ENCODE measurements around the gene THSD4. TPM values are rescaled to one million over a fixed set of nuclear protein-coding genes. Genes with fewer than 3 reads are reported as not detected.

Gene THSD4
- total RNA-seq, 2 experiments from 2014 or later = not detected

DNA sequence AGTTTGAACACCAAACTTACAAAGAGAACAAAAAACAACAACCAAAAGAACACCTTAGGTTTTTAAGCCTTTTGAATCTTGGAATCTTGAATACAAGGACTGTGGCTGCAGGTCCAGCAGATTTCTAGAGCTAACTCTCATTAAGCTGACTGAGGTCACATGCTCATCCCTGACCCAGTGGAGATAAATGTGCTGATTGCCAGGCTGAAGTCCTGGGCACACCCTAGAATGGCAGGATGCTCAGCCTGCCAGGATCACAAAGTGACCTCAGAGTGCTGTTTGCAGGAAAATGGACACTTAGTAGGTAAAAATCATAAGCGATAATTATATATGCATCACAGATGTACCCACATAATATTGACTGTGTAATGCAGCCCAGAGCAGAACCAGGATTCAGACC lies 449.7 kb downstream of the THSD4 start:
- no peak overlapping the region for H3K27ac Mint-ChIP-seq
- no peaks in the 10 kb centered on the region for H3K36me3 Mint-ChIP-seq
- no peaks in the 10 kb centered on the region for H3K9me3 Mint-ChIP-seq
- peaks cover 14% of the 10 kb centered on the region for H3K27me3 Mint-ChIP-seq
- intact Hi-C loops (cut with micrococcal nuclease) = no loop called here
- POLR2A ChIA-PET = no interaction called here
- H3K4me3 Mint-ChIP-seq = no peak overlapping the region
- no peaks in the 10 kb centered on the region for H3K4me1 Mint-ChIP-seq (ENCODE audit: low read depth)
- CTCF ChIA-PET = no interaction called here
- no peak for DNase-seq

DNA sequence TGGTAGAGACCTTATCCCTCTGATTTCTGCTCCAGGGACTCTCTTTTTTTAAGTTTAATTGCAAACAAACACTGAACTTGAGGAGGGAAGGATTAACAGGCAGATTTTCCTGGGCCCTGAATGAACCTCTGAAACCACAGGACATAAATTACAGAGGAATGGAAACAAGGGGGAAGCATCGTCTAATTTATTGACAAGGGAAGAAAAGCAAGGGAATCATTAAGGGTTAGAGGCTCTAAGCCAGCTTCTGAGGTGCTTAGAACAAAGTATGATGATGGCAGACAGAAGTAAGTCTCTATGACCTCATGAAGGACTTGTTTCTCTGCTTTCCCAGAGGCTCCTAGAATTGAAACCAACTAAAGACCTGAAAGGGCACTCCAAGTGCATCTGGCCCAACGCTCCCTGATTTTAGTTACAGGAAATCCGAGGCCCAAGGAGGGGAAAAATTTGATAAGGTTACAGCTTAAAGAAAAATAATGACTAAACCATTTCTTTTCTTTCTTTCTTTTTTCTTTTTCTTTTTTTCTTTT lies 450.4 kb downstream of the THSD4 start:
- Mint-ChIP-seq H3K4me3 (no peak overlapping the region), H3K36me3 (no peaks in the 10 kb centered on the region), H3K27ac (no peak overlapping the region), H3K4me1 (ENCODE audit: low read depth) (no peaks in the 10 kb centered on the region), H3K9me3 (no peaks in the 10 kb centered on the region), H3K27me3 (peaks cover 14% of the 10 kb centered on the region)
- CTCF ChIA-PET = interaction anchor here (0.7 kb wide), 1 partner anchor 82 kb away, joined by 3 read pairs; no protein-coding TSS in a partner anchor
- POLR2A ChIA-PET = no interaction called here
- DNase-seq = no peak
- intact Hi-C loops (cut with micrococcal nuclease) = no loop called here

GRCh38 chr15:71566226-71566625 lies 451.0 kb downstream of the THSD4 start:
- Mint-ChIP-seq H3K4me1 (ENCODE audit: low read depth) (no peaks in the 10 kb centered on the region), H3K4me3 (no peak overlapping the region), H3K9me3 (no peaks in the 10 kb centered on the region), H3K27me3 (peaks cover 13% of the 10 kb centered on the region), H3K36me3 (no peaks in the 10 kb centered on the region), H3K27ac (no peak overlapping the region)
- DNase-seq = no peak
- ChIA-PET POLR2A (no interaction called here), CTCF (no interaction called here)
- intact Hi-C loops (cut with micrococcal nuclease) = no loop called here

DNA sequence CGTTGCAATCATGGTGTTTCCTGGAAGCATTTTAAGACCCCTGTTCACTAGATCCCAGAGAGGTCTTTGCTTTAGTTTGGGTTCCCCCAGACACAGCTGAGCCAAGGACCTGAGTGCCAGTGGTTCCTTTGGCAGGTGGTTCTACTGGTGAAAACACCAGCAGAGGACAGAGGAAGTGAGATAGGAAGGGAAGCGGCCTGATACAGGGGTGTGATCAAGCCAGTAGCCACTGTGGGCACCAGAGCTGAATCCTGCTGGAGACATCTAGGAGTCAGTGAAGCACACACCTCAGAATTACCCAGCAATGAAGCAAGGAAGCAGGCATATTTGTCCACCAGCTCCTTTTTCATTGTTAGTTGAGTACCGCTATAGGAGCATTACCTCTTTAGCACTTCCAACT lies 451.9 kb downstream of the THSD4 start:
- Mint-ChIP-seq H3K4me1 (ENCODE audit: low read depth) (no peaks in the 10 kb centered on the region), H3K36me3 (no peaks in the 10 kb centered on the region), H3K27me3 (peaks cover 9% of the 10 kb centered on the region), H3K4me3 (no peak overlapping the region), H3K9me3 (no peaks in the 10 kb centered on the region), H3K27ac (no peak overlapping the region)
- intact Hi-C loops (cut with micrococcal nuclease) = no loop called here
- DNase-seq = no peak
- POLR2A ChIA-PET = no interaction called here
- CTCF ChIA-PET = no interaction called here

DNA sequence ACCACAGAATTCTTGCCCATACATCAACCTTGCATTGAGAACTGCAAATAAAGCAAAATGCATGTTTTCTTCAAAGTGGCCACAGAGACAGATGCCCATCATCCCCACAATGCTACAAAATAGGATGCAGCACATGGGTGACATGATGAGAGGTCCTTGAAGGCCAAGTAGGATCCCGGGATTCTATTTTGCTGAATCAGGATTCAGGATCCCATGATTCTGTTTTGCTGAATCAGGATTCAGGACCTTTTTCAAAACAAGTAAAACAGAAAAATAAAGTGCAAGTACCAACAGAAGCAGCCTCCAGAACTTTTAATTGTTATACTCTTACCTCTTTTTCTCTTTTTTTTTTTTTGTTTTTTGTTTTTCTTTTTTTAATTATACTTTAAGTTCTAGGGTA lies 453.0 kb downstream of the THSD4 start:
- DNase-seq = no peak
- intact Hi-C loops (cut with micrococcal nuclease) = no loop called here
- H3K9me3 Mint-ChIP-seq = no peaks in the 10 kb centered on the region
- ChIA-PET CTCF (no interaction called here), POLR2A (no interaction called here)
- no peak overlapping the region for H3K27ac Mint-ChIP-seq
- H3K4me3 Mint-ChIP-seq = no peak overlapping the region
- no peaks in the 10 kb centered on the region for H3K36me3 Mint-ChIP-seq
- H3K4me1 Mint-ChIP-seq (ENCODE audit: low read depth) = no peaks in the 10 kb centered on the region
- H3K27me3 Mint-ChIP-seq = peaks cover 14% of the 10 kb centered on the region

DNA sequence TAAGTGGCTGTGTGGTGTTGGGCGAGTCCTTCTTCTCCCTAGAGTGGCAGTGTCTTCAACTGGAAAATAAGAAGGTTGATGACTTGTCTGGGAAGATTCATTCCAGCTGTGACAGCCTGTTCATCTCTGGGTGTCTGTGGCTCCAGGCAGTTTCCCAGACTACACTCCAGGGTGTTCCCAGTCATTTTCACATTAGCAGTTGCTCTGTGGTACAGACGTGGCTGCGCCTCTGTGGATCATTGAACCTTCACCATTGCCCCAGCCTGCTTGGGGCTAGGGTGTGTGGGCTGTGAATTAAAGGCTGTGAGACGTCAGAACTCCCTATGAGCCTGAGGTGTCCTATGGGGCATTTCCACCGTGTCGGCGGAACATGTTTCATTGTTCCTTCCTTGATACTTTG lies 455.5 kb downstream of the THSD4 start:
- intact Hi-C loops (cut with micrococcal nuclease) = no loop called here
- no peak overlapping the region for H3K4me3 Mint-ChIP-seq
- CTCF ChIA-PET = no interaction called here

GRCh38 chr15:71571641-71572040 lies 456.4 kb downstream of the THSD4 start:
- no peaks in the 10 kb centered on the region for H3K4me1 Mint-ChIP-seq (ENCODE audit: low read depth)
- no peaks in the 10 kb centered on the region for H3K36me3 Mint-ChIP-seq
- H3K27me3 Mint-ChIP-seq = peaks cover 14% of the 10 kb centered on the region
- intact Hi-C loops (cut with micrococcal nuclease) = no loop called here
- no peak for DNase-seq
- H3K27ac Mint-ChIP-seq = no peak overlapping the region
- POLR2A ChIA-PET = no interaction called here
- H3K9me3 Mint-ChIP-seq = no peaks in the 10 kb centered on the region
- no peak overlapping the region for H3K4me3 Mint-ChIP-seq
- CTCF ChIA-PET = no interaction called here

More for the DNA sequence above, 455.5 kb downstream of the THSD4 start:
- peaks cover 14% of the 10 kb centered on the region for H3K27me3 Mint-ChIP-seq
- H3K27ac Mint-ChIP-seq = no peak overlapping the region
- H3K4me1 Mint-ChIP-seq (ENCODE audit: low read depth) = no peaks in the 10 kb centered on the region
- no peak for DNase-seq
- no peaks in the 10 kb centered on the region for H3K9me3 Mint-ChIP-seq
- H3K36me3 Mint-ChIP-seq = no peaks in the 10 kb centered on the region
- POLR2A ChIA-PET = no interaction called here

- H3K36me3 Mint-ChIP-seq = no peaks in the 10 kb centered on the region
- H3K27ac Mint-ChIP-seq = no peak overlapping the region
- no peak for DNase-seq
- no peaks in the 10 kb centered on the region for H3K9me3 Mint-ChIP-seq
- H3K4me3 Mint-ChIP-seq = no peak overlapping the region
- H3K27me3 Mint-ChIP-seq = peaks cover 12% of the 10 kb centered on the region
- intact Hi-C loops (cut with micrococcal nuclease) = no loop called here
- ChIA-PET POLR2A (no interaction called here), CTCF (no interaction called here)
- H3K4me1 Mint-ChIP-seq (ENCODE audit: low read depth) = no peaks in the 10 kb centered on the region
These were observed 457.3 kb downstream of the THSD4 start for GRCh38 chr15:71572452-71573053.

- CTCF ChIA-PET = no interaction called here
These were observed 458.3 kb downstream of the THSD4 start for GRCh38 chr15:71573599-71573998.

DNA sequence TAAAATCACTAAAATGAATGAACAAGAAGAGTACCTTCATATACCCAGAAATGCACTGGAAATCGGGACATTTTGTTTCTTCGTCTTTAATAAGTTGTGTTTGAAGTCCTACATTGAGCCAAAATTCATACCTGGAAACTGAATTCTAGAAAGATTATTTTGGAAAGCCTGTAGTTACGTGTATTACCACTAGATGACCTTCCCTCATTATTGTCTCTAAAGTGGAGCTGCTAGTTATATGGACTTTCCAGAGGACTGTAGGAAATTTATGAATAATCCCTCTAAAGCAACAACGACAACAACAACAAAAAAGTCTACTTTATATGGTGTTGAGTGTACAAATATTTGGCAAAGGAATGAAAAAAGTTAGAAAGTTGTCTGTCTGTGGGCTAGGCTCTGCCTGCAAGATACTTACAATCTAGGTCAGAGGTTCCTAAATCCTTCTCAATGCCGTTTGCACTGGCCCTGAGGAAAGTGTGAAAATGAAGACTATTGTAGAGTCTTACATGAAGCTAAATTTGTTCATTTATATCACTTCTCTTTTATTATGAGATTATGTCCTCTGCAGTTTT lies 460.3 kb downstream of the THSD4 start:
- ChIA-PET CTCF (interaction anchor here (1.3 to 2.1 kb wide), 4 partner anchors 19 to 226 kb away, joined by 3 to 10 read pairs (median 4); no protein-coding TSS in a partner anchor), POLR2A (no interaction called here)
- H3K27ac Mint-ChIP-seq = no peak overlapping the region
- no peak for DNase-seq
- H3K27me3 Mint-ChIP-seq = peaks cover 12% of the 10 kb centered on the region
- H3K36me3 Mint-ChIP-seq = no peaks in the 10 kb centered on the region
- intact Hi-C loops (cut with micrococcal nuclease) = loop anchor here (5.0 kb wide), 1 partner anchor 157 kb away; no protein-coding TSS in a partner anchor
- no peak overlapping the region for H3K4me3 Mint-ChIP-seq
- no peaks in the 10 kb centered on the region for H3K4me1 Mint-ChIP-seq (ENCODE audit: low read depth)
- H3K9me3 Mint-ChIP-seq = no peaks in the 10 kb centered on the region

More at GRCh38 chr15:71573599-71573998, 458.3 kb downstream of the THSD4 start:
- Mint-ChIP-seq H3K27ac (no peak overlapping the region), H3K4me3 (no peak overlapping the region), H3K36me3 (no peaks in the 10 kb centered on the region), H3K9me3 (no peaks in the 10 kb centered on the region), H3K27me3 (peaks cover 11% of the 10 kb centered on the region), H3K4me1 (ENCODE audit: low read depth) (no peaks in the 10 kb centered on the region)
- no peak for DNase-seq
- POLR2A ChIA-PET = no interaction called here
- intact Hi-C loops (cut with micrococcal nuclease) = no loop called here

DNA sequence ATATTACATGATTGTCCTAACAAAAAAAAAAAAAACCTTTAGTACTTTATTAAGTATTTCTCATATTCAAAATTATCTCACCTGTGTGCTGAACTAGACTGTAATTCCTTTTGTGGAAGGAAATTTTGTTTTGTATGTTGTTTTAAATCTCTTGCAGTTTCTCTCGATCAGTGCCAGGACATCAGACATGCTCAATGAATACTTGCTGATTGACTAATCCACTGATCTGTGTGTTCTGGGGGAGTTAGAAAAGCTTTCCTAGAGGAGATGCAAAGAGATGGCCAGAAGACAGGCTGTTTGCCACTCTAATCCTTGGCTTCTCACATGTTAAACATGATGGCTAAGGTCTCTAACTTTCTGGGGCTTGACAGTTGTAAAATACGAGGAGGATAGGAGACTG lies 461.8 kb downstream of the THSD4 start:
- H3K4me3 Mint-ChIP-seq = no peak overlapping the region
- H3K9me3 Mint-ChIP-seq = no peaks in the 10 kb centered on the region
- H3K36me3 Mint-ChIP-seq = no peaks in the 10 kb centered on the region
- H3K27me3 Mint-ChIP-seq = peaks cover 20% of the 10 kb centered on the region
- no peak for DNase-seq
- no peak overlapping the region for H3K27ac Mint-ChIP-seq
- H3K4me1 Mint-ChIP-seq (ENCODE audit: low read depth) = no peaks in the 10 kb centered on the region
- ChIA-PET POLR2A (no interaction called here), CTCF (no interaction called here)
- intact Hi-C loops (cut with micrococcal nuclease) = loop anchor here (5.0 kb wide), 1 partner anchor 155 kb away; no protein-coding TSS in a partner anchor

GRCh38 chr15:71581398-71581930 lies 466.2 kb downstream of the THSD4 start:
- intact Hi-C loops (cut with micrococcal nuclease) = no loop called here
- CTCF ChIA-PET = no interaction called here
- H3K36me3 Mint-ChIP-seq = peaks cover 5% of the 10 kb centered on the region

GRCh38 chr15:71585159-71585558 lies 469.9 kb downstream of the THSD4 start:
- POLR2A ChIA-PET = no interaction called here

More at GRCh38 chr15:71581398-71581930, 466.2 kb downstream of the THSD4 start:
- no peak for DNase-seq
- POLR2A ChIA-PET = no interaction called here
- Mint-ChIP-seq H3K4me1 (ENCODE audit: low read depth) (no peaks in the 10 kb centered on the region), H3K27ac (no peak overlapping the region), H3K4me3 (no peak overlapping the region), H3K9me3 (peaks cover 15% of the 10 kb centered on the region), H3K27me3 (peaks cover 19% of the 10 kb centered on the region)

More at GRCh38 chr15:71585159-71585558, 469.9 kb downstream of the THSD4 start:
- Mint-ChIP-seq H3K36me3 (peaks cover 5% of the 10 kb centered on the region), H3K27me3 (peaks cover 29% of the 10 kb centered on the region), H3K9me3 (peaks cover 17% of the 10 kb centered on the region), H3K4me3 (no peak overlapping the region), H3K27ac (no peak overlapping the region), H3K4me1 (ENCODE audit: low read depth) (no peaks in the 10 kb centered on the region)
- intact Hi-C loops (cut with micrococcal nuclease) = no loop called here
- DNase-seq = no peak
- CTCF ChIA-PET = no interaction called here

Data from activated CD4-positive, alpha-beta memory T cell treated with anti-CD3 and anti-CD28 coated beads for 36 hours (primary cell).